ENCODE results near the gene AFG1L.
"Not testable (repeated sequence)": the region's sequence is repeated elsewhere in the genome, so short reads cannot be mapped to it uniquely, and the experiment has no call there.

Gene AFG1L

DNA sequence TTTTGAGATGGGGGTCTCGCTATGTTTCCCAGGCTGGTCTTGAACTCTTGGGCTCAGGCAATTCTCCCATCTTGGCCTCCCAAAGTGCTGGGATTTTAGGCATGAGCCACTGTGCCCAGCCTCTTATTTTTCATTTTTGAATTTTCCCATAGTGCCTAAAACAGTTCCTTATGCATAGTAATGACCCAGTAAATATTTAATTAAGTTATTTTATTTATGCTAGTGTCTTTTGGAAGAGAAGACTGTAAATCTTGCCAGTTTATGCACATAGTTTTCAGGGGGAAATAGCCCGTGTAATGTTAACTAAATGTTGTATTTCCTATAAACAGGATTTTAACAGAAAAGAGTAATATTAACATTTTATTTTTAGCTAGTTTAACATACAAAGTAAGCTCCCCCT, 60.3 kb downstream of the AFG1L start:
- no peak for DNase-seq

GRCh38 chr6:108355890-108356289, 61.0 kb downstream of the AFG1L start:
- DNase-seq, result no peak

DNA sequence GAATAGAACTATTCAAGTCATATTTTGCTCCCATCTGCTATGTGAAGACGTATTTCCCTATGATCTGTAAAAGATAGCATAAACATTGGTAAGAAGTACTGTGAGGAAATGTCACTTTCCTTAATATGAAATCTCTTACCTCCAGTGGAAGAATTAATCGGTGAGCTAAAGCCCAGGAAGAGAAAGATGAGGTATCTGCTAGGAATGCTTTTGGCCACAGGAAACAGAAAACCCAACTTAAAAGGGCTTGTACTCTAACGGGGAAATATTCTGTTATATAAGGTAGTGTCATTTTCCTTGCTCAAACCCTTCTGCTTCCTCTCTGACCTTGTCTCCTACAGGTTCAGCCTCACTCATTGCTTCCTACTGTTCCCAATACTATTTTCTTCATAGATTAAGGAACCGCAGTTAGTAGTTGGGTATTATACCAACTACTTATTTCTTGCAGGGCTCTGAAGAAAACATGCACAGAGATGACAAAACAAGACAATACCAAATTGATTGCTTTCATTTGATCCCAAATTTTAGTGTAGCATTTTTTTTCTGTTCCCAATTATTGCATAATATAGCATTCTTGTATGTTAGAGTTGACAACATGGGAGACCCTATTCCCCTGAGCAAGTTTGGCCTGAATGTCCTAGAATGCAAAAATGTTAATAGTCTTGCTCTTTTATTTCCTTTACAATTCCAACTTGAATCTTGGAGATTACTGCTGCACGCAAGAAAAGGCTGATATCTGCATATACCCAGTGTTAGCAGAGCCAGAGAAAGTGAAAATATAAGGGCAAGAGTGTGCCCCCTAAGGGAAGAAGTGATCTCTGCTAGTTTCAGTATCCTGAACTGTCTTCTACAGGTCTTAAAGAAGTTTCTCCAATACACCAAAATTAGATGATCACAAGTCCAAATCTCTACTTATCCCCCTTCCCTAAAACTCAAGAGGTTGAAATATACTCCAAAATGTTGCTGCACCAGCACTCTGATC, 65.3 kb downstream of the AFG1L start:
- DNase-seq, result no peak

GRCh38 chr6:108360919-108361311, 66.1 kb downstream of the AFG1L start:
- no peak for DNase-seq

DNA sequence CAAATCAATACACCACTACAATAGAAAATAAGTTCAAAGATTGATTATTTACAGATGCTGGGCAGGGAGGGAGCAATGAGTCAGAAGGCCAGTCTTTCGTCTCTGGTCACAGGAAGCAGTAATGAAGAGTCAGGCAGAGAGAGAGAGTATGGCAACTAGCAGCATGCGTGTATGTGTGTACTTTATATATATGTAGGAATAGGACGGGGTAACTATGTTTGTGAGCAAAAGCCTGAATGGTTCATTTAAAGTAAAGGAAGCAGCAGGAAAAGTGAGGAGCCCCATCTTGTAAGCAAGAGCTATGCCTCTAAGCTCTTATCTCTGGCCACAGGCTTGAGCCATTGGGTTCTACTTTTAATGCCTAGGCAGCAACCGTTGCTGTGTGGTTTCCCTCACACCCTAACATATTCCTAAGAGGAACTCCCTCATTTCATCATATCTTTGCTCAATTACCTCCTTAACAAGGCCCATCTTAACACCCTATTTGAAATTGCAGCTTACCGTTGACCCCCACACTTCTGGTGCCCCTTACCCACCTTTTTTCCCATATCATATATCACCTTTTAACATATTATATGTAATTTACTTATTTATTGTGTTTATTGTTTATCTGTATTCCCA, 66.6 kb downstream of the AFG1L start:
- DNase-seq, result no peak

DNA sequence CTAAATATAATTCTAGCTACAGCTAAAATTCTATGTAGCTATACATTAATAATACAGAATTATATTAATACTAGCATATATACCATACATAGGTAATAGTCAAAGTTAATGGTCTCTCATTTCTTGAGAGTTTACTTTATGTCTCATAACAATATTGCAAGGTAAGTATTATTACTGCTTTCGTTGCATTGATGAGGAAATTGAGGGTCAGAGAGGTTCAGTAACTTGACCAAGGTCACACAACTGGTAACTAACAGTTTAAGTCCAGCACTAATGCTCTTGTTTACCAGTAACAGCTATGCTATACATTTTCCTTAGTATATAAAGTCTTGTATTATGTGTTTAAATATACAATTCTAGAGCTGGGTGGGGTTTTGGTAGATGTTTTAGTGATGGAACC, 67.6 kb downstream of the AFG1L start:
- DNase-seq, result no peak

DNA sequence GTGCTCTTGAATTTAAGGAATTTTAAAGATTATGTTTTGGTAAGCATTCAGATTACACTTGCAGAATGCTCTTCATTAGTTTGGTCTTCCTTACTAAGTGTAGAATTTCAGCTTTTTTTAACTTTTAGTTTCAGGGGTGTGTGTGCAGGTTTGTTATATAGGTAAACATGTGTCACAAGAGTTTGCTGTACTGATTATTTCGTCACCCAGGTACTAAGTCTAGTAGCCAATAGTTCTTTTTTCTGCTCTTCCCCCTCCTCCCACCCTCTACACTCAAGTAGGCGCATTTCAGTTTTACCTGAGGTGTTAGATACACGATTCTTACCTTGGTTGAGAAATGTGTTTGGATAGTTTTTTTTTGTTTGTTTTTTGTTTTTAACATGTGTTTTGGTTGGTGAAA, 68.3 kb downstream of the AFG1L start:
- DNase-seq, result no peak

GRCh38 chr6:108363889-108364313, 69.0 kb downstream of the AFG1L start:
- DNase-seq, result no peak

DNA sequence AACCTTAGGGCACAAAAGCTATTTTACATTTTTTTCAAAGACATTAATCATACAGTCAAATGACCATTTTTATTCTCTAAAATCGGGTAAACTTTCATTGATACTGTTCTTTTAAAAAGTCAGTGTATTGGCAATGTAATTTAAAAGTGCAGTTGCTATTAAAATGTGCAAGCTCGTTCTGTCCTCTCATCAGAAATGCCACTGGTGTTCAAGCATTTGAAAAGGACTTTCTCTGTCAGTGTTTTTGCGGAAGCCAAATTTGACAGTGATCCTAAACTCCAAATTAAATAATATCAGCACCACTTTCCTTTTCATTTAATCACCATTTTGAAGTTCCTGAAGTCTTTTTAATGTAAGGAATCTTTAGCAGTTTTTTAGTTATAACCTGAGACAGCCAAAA, 69.6 kb downstream of the AFG1L start:
- DNase-seq, result no peak

GRCh38 chr6:108365478-108365877, 70.6 kb downstream of the AFG1L start:
- no peak for DNase-seq

GRCh38 chr6:108366236-108366635, 71.4 kb downstream of the AFG1L start:
- no peak for DNase-seq

DNA sequence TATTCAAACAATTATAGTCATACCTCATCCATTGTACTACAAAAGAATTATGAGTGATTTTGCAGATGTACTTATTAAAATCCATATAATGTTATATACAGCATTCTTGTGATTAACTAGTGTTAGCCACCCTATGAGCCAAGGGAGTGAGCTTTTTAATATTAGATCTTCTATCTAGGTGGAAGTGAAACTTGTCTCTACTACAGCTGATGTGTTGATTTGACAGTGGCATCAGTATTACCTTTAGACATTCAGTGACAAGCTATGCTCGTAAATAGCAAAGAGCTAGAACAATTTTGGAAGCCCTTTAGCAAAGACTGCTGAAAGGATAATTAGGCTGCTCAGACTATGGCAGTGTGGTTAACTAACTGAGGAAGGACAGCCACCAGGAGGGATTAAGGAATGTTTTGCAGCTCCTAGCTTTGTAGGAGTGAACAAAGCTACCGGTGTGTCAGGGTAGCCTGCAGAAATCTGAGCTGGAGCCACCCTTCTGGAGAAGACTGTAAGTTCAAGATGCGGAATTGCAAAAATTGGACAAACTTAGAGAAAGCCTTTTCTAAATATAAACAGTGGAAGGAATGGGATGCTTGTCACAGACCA, 73.7 kb downstream of the AFG1L start:
- no peak for DNase-seq

GRCh38 chr6:108380876-108381275, 86.0 kb downstream of the AFG1L start:
- DNase-seq, result no peak

- no peak for DNase-seq
Observed at GRCh38 chr6:108383981-108384380, 89.1 kb downstream of the AFG1L start.

GRCh38 chr6:108389190-108389589, 94.3 kb downstream of the AFG1L start:
- DNase-seq, result not testable (repeated sequence)

DNA sequence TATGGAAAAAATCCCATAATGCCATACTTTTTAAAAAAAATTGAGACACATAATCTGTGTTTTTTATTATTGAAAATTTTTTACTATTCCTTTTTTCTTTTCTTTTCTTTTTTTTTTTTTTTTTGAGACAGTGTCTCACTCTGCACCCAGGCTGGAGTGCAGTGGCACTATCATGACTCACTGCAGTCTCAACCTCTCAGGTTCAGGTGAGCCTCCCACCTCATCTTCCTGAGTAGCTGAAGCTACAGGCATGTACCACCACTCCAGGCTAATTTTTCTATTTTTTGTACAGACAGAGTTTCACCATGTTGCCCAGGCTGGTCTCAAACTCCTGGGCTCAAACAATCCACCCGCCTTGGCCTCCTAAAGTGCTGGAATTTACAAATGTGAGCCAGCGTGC, 100.4 kb downstream of the AFG1L start:
- DNase-seq, result no peak

- DNase-seq, result no peak
Observed at GRCh38 chr6:108403236-108403635, 108.4 kb downstream of the AFG1L start.

DNA sequence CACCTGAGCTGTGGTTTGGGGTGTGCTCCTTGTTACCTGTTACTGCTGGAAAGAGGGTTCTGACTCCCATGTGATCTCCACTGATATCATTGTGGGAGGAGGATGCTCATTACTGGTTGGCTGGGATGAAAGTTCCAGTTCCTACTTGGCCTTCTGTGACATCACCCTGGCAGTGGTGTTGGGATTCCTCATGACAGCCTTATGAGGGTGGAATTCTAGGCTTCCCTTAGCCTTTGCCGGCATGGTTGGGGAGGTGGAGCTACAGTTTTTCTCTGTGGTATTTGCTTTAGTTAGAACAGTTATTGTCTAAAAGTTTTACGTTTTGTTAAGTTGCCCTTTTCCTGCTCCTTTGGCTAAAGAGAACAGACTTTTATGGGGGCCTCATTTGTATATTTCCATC, 112.1 kb downstream of the AFG1L start:
- no peak for DNase-seq

- no peak for DNase-seq
Observed at GRCh38 chr6:108407904-108408827, 113.3 kb downstream of the AFG1L start.

- no peak for DNase-seq
Observed at GRCh38 chr6:108408861-108409260, 114.0 kb downstream of the AFG1L start.

GRCh38 chr6:108416047-108416833, 121.4 kb downstream of the AFG1L start:
- not testable (repeated sequence) for DNase-seq

DNA sequence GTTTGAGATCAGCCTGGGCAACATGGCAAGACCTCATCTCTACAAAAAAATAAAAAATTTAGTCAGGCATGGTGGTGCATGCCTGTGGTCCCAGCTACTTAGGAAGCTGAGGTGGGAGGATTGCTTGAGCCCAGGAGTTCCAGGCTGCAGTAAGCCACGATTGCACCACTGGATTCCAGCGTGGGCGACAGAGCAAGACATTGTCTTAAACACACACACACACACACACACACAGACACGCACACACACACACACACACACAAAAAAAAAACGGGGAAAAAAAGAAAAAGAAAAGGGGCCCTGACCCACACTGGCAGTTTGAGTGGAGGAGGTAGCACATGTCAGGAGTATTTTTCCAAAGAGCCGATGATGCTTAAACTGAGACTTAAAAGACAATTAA, 122.2 kb downstream of the AFG1L start:
- DNase-seq, result no peak

All from NCI-H510A treated with DMSO at 0.1 percent for 48 hours (cell line).